Mesenchymal stem cell (in vitro differentiated cells and primary cell): ENCODE data around the gene STEAP3.
A peak's percentile ranks its signal among the peaks of the same experiment; 100 is the strongest.

ENCODE experiments used
- DNase-seq: peaks from one replicate; pipeline ENCODE4 v3.0.0-alpha.2; 2013
- H2AFZ ChIP-seq: one replicate; pipeline ENCODE4 v1.6.1; 2013; ENCODE audit warnings: low read depth, mild to moderate bottlenecking, control low read depth, inconsistent platforms, low read length, moderate library complexity
- H2AK5ac ChIP-seq: 2 replicates; pipeline ENCODE4 v1.6.1; 2013; ENCODE audit warnings: low read length, moderate library complexity, mild to moderate bottlenecking, inconsistent platforms; ENCODE audit not compliant: severe bottlenecking
- H2BK120ac ChIP-seq: one replicate; pipeline ENCODE4 v1.6.1; 2013; ENCODE audit warnings: low read depth, mild to moderate bottlenecking, inconsistent platforms, low read length, moderate library complexity
- H2BK12ac ChIP-seq, 2 experiments: one replicate each; pipeline ENCODE4 v1.6.1; 2013; ENCODE audit warnings: inconsistent platforms in 2 of 2, low read length in 2 of 2, mild to moderate bottlenecking in 2 of 2, moderate library complexity in 2 of 2, control low read depth in 1 of 2
- H2BK15ac ChIP-seq: one replicate; pipeline ENCODE4 v1.6.1; 2013; ENCODE audit warnings: mild to moderate bottlenecking, low read depth, inconsistent platforms; ENCODE audit not compliant: poor library complexity, severe bottlenecking
- H2BK5ac ChIP-seq: 2 replicates; pipeline ENCODE4 v1.6.1; 2013; ENCODE audit warnings: low read depth, mild to moderate bottlenecking, low read length, control low read depth, inconsistent platforms; ENCODE audit not compliant: poor library complexity, severe bottlenecking
- H3K14ac ChIP-seq, 2 experiments: one replicate each; pipeline ENCODE4 v1.6.1; 2013; ENCODE audit warnings: inconsistent platforms in 2 of 2, low read length in 2 of 2, control low read depth in 1 of 2, mild to moderate bottlenecking in 1 of 2, moderate library complexity in 1 of 2
- H3K18ac ChIP-seq, 2 experiments: one replicate each; pipeline ENCODE4 v1.6.1; 2013; ENCODE audit warnings: inconsistent platforms in 2 of 2, low read length in 2 of 2, control low read depth in 1 of 2, low read depth in 1 of 2, mild to moderate bottlenecking in 1 of 2
- H3K23ac ChIP-seq, 2 experiments: one replicate each; pipeline ENCODE4 v1.6.1; 2013; ENCODE audit warnings: inconsistent platforms in 2 of 2, low read length in 2 of 2, mild to moderate bottlenecking in 2 of 2, moderate library complexity in 2 of 2, control low read depth in 1 of 2
- H3K27ac ChIP-seq: 2 replicates; pipeline ENCODE4 v1.5.1; 2013; ENCODE audit warnings: mild to moderate bottlenecking, moderate library complexity, low read length, control low read depth, inconsistent platforms; ENCODE audit not compliant: poor library complexity, severe bottlenecking
- H3K27me3 ChIP-seq, 2 experiments: 2 replicates each; pipeline versions ENCODE4 v1.6.1 to v1.7.0; 2013; ENCODE audit warnings: low read length in 2 of 2, mild to moderate bottlenecking in 2 of 2, moderate library complexity in 2 of 2, control low read depth in 1 of 2, inconsistent platforms in 1 of 2; ENCODE audit not compliant: control insufficient read depth in 1 of 2, insufficient read depth in 1 of 2
- H3K36me3 ChIP-seq, 2 experiments: 2 replicates each; pipeline versions ENCODE4 v1.6.1 to v1.7.0; 2013; ENCODE audit warnings: low read length in 2 of 2, control low read depth in 1 of 2, inconsistent platforms in 1 of 2, low read depth in 1 of 2, mild to moderate bottlenecking in 1 of 2; ENCODE audit not compliant: insufficient read depth in 2 of 2, control insufficient read depth in 1 of 2
- H3K4ac ChIP-seq, 2 experiments: one replicate each; pipeline ENCODE4 v1.6.1; 2013; ENCODE audit warnings: inconsistent platforms in 2 of 2, low read length in 2 of 2, mild to moderate bottlenecking in 2 of 2, moderate library complexity in 2 of 2, control low read depth in 1 of 2, low read depth in 1 of 2
- H3K4me1 ChIP-seq: 2 replicates; pipeline ENCODE4 v1.6.1; 2013; ENCODE audit warnings: low read depth, low read length, control low read depth; ENCODE audit not compliant: control insufficient read depth, insufficient read depth
- H3K4me2 ChIP-seq: 2 replicates; pipeline ENCODE4 v1.6.1; 2013; ENCODE audit warnings: low read length, mild to moderate bottlenecking, inconsistent platforms; ENCODE audit not compliant: poor library complexity, severe bottlenecking
- H3K4me3 ChIP-seq, 2 experiments: 2 replicates each; pipeline versions ENCODE4 v1.5.1 to v1.7.0; 2013; ENCODE audit warnings: low read length in 2 of 2, mild to moderate bottlenecking in 2 of 2, control low read depth in 1 of 2, low read depth in 1 of 2; ENCODE audit not compliant: insufficient read depth in 1 of 2
- H3K79me1 ChIP-seq: replicated peaks from 2 replicates; pipeline ENCODE4 v1.6.1; 2013; ENCODE audit warnings: mild to moderate bottlenecking, control low read depth, low read length, inconsistent platforms; ENCODE audit not compliant: poor library complexity, severe bottlenecking
- H3K9ac ChIP-seq: 2 replicates; pipeline ENCODE4 v1.7.0; 2013; ENCODE audit warnings: mild to moderate bottlenecking, low read length, moderate library complexity
- H3K9me3 ChIP-seq: 2 replicates; pipeline ENCODE4 v1.7.0; 2013; ENCODE audit warnings: mild to moderate bottlenecking, low read length; ENCODE audit not compliant: control insufficient read depth
- H4K8ac ChIP-seq: one replicate; pipeline ENCODE4 v1.6.1; 2013; ENCODE audit warnings: inconsistent platforms, mild to moderate bottlenecking, low read length, moderate library complexity
- H4K91ac ChIP-seq: one replicate; pipeline ENCODE4 v1.6.1; 2013; ENCODE audit warnings: mild to moderate bottlenecking, low read length, inconsistent platforms
- WGBS: methylation state at CpG from one replicate; pipeline ENCODE4 v1.1.7; 2013; ENCODE audit warnings: mixed read lengths; 5-methylcytosine and 5-hydroxymethylcytosine counted together

Gene STEAP3

DNA sequence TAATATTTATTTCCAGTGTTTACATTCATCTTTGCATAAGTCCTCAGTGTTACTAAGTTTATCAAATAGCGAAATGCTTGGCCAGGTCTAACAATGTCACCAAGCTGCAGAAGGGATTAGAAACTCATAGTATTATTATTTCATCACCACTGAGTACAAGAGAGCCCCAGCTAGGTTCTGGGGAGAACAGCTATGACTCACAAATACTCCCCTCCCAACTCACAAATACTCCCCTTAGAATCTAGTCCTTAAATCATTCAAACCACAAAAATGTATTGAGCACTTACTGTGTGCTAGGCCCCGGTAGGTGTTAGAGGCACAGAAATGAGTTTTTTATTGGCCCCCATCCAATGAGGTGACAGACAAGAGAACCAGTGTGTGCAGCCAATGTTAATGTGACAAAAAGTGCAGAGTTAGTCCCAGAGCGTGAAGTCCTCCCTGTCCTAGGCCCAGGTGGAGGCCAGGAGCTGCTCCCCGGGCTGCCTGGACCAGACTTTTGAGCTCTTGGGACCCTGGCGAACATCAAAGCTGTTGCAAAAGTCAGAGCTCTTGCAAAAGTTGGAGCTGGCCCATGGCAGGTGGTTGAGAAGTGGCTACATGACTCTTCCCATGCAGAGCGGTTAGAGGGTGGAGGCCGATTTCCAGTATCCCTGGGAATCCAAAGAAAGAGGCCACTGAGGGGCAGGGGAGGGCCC, 9.8 kb downstream of the STEAP3 start:
- H3K9me3 ChIP-seq: no peaks in the 10 kb centered on the region
- no peak overlapping the region for H3K9ac ChIP-seq
- no peak overlapping the region for H2BK15ac ChIP-seq
- H3K14ac ChIP-seq: no peak overlapping the region
- 62% methylated on average over 7 of the region's 7 CpGs for WGBS
- no peak overlapping the region for H2AFZ ChIP-seq
- peaks cover 0 to 18% of the 10 kb centered on the region in 2 experiments for H3K36me3 ChIP-seq
- H2BK120ac ChIP-seq: no peak overlapping the region
- H4K8ac ChIP-seq: no peak overlapping the region
- DNase-seq: peak; percentile 67
- H3K18ac ChIP-seq: no peak overlapping the region
- no peak overlapping the region for H3K23ac ChIP-seq
- peak overlapping the region; percentile 5 for H3K27ac ChIP-seq
- peaks cover 53% of the 10 kb centered on the region for H3K4me1 ChIP-seq
- no peak overlapping the region for H4K91ac ChIP-seq
- H2AK5ac ChIP-seq: no peak overlapping the region
- H3K27me3 ChIP-seq: no peaks in the 10 kb centered on the region
- no peak overlapping the region for H2BK5ac ChIP-seq
- H3K4me3 ChIP-seq: peak overlapping the region in 1 of 2 experiments; percentile 36
- no peak overlapping the region for H3K4me2 ChIP-seq
- no peak overlapping the region for H3K4ac ChIP-seq
- H3K79me1 ChIP-seq: peaks cover 43% of the 10 kb centered on the region
- no peak overlapping the region for H2BK12ac ChIP-seq

- Histone ChIP-seq H3K4ac (no peak overlapping the region), H3K4me2 (no peak overlapping the region), H3K79me1 (peaks cover 38% of the 10 kb centered on the region), H3K14ac (peak overlapping the region in 1 of 2 experiments; percentile 38), H3K9ac (no peak overlapping the region), H3K9me3 (no peaks in the 10 kb centered on the region), H3K27ac (peak overlapping the region; percentile 5), H3K23ac (peak overlapping the region in 1 of 2 experiments; percentile 18), H3K27me3 (no peaks in the 10 kb centered on the region), H3K4me3 (no peak overlapping the region), H2AK5ac (no peak overlapping the region), H4K8ac (no peak overlapping the region), H4K91ac (no peak overlapping the region), H3K36me3 (peaks cover 0 to 15% of the 10 kb centered on the region in 2 experiments), H3K18ac (peak overlapping the region in 1 of 2 experiments; percentile 71), H2BK12ac (no peak overlapping the region), H2BK120ac (no peak overlapping the region), H2BK15ac (no peak overlapping the region), H2BK5ac (no peak overlapping the region), H3K4me1 (peaks cover 52% of the 10 kb centered on the region), H2AFZ (no peak overlapping the region)
- peak; percentile 30 for DNase-seq
- 69% methylated on average over 12 of the region's 13 CpGs for WGBS
These were observed 10.7 kb downstream of the STEAP3 start for GRCh38 chr2:119234021-119235019.

GRCh38 chr2:119236796-119237195, 13.2 kb downstream of the STEAP3 start:
- peaks cover 49% of the 10 kb centered on the region for H3K79me1 ChIP-seq
- H3K4me3 ChIP-seq: no peak overlapping the region
- DNase-seq: no peak
- peaks cover 57% of the 10 kb centered on the region for H3K4me1 ChIP-seq
- no peak overlapping the region for H3K4ac ChIP-seq
- no peak overlapping the region for H2BK12ac ChIP-seq
- peak overlapping the region in 1 of 2 experiments; percentile 74 for H3K14ac ChIP-seq
- no peak overlapping the region for H3K9ac ChIP-seq
- no peak overlapping the region for H3K23ac ChIP-seq
- no peak overlapping the region for H2BK15ac ChIP-seq
- no peak overlapping the region for H3K27ac ChIP-seq
- peaks cover 0 to 22% of the 10 kb centered on the region in 2 experiments for H3K36me3 ChIP-seq
- no peak overlapping the region for H2AFZ ChIP-seq
- H2BK120ac ChIP-seq: no peak overlapping the region
- H3K9me3 ChIP-seq: no peaks in the 10 kb centered on the region
- no peak overlapping the region for H4K91ac ChIP-seq
- 100% methylated on average over 1 of the region's 1 CpG for WGBS
- no peak overlapping the region for H2BK5ac ChIP-seq
- H2AK5ac ChIP-seq: peak overlapping the region; percentile 46
- H3K18ac ChIP-seq: peak overlapping the region in 1 of 2 experiments; percentile 61
- H3K27me3 ChIP-seq: no peaks in the 10 kb centered on the region
- no peak overlapping the region for H4K8ac ChIP-seq
- no peak overlapping the region for H3K4me2 ChIP-seq
